GM12878 (cell line): ENCODE data around the gene NEXN. TPM values are rescaled to one million over a fixed set of nuclear protein-coding genes. Genes with fewer than 3 reads are reported as not detected.

Source experiments
- ATAC-seq: fragments of 200-7000 bp; cut with Tn5 transposase; 3 replicates; pipeline ENCODE4 v1.9.1; 2020; ENCODE audit warnings: mild to moderate bottlenecking, moderate library complexity
- BruUV-seq: library from RNA; stranded (reverse); fragments of 400-500 nt; replicated peaks from 2 replicates; lab custom pipeline; 2021; lab: Mats Ljungman, UMichigan
- CTCF ChIA-PET: fragments of 300-600 bp; sonication (Branson Sonifier 250); formaldehyde crosslinking; extraction: SDS; loops from one replicate; lab custom pipeline; 2021; ENCODE audit warnings: inconsistent platforms; lab: Yijun Ruan, JAX
- POLR2A ChIA-PET: fragments of 350-600 bp; formaldehyde crosslinking; extraction: SDS; loops from one replicate; lab custom pipeline; 2021; ENCODE audit warnings: inconsistent platforms; lab: Charles Lee
- RAD21 ChIA-PET: fragments of 300-600 bp; sonication (Branson Sonifier 250); formaldehyde crosslinking; loops from one replicate; lab custom pipeline; 2023; ENCODE audit warnings: antibody characterized with exemption; ENCODE audit not compliant: unreplicated experiment; lab: Charles Lee
- SMC1A ChIA-PET: fragments of 300-600 bp; sonication (Branson Sonifier 250); formaldehyde crosslinking; loops from one replicate; lab custom pipeline; 2023; ENCODE audit not compliant: unreplicated experiment, uncharacterized antibody; lab: Charles Lee
- DNase-seq: peaks from one replicate; pipeline ENCODE4 v3.0.0-alpha.2; 2011; ENCODE audit warnings: low read depth, low spot score
- FAIRE-seq: peaks from 3 replicates; lab custom pipeline; 2011; peaks lifted over from hg19 to GRCh38; lab: Jason Lieb, UNC
- H2AFZ ChIP-seq: 2 replicates; pipeline ENCODE4 v1.6.0; 2011; ENCODE audit warnings: low read depth, low read length, control low read depth; ENCODE audit not compliant: control insufficient read depth
- H3K27ac ChIP-seq: 2 replicates; pipeline ENCODE4 v1.5.1; 2011; ENCODE audit warnings: control low read depth; ENCODE audit not compliant: control insufficient read depth, insufficient read depth
- H3K27me3 ChIP-seq, 2 experiments: replicated peaks in 1 of 2; 2 replicates each; pipeline versions ENCODE4 v1.6.0 to v1.6.1; 2011; ENCODE audit warnings: low read length in 1 of 2; ENCODE audit not compliant: control insufficient read depth in 2 of 2, insufficient read depth in 2 of 2
- H3K36me3 ChIP-seq, 2 experiments: 2 replicates each; pipeline ENCODE4 v1.5.1; 2011; ENCODE audit warnings: low read length in 1 of 2; ENCODE audit not compliant: control insufficient read depth in 2 of 2, insufficient read depth in 2 of 2
- H3K4me1 ChIP-seq: 2 replicates; pipeline ENCODE4 v1.6.1; 2011; ENCODE audit warnings: mild to moderate bottlenecking, low read length, moderate library complexity, mixed read lengths; ENCODE audit not compliant: control insufficient read depth, insufficient read depth
- H3K4me2 ChIP-seq: 2 replicates; pipeline ENCODE4 v1.6.0; 2011; ENCODE audit warnings: control low read depth; ENCODE audit not compliant: control insufficient read depth, insufficient read depth
- H3K4me3 ChIP-seq: fragments of 200-600 bp; sonication (generic); 2 replicates; pipeline ENCODE4 v1.5.1; 2016
- H3K79me2 ChIP-seq: 2 replicates; pipeline ENCODE4 v1.6.0; 2011; ENCODE audit warnings: low read length; ENCODE audit not compliant: control insufficient read depth, insufficient read depth
- H3K9ac ChIP-seq: 2 replicates; pipeline ENCODE4 v1.8.0; 2011; ENCODE audit warnings: low read length, control low read depth, mixed read lengths; ENCODE audit not compliant: control insufficient read depth, insufficient read depth
- H3K9me3 ChIP-seq: replicated peaks from 3 replicates; pipeline ENCODE4 v1.5.1; 2011; ENCODE audit warnings: mild to moderate bottlenecking, low read length; ENCODE audit not compliant: control insufficient read depth, insufficient read depth
- H4K20me1 ChIP-seq: 2 replicates; pipeline ENCODE4 v1.6.0; 2011; ENCODE audit not compliant: control insufficient read depth, insufficient read depth
- ASH2L ChIP-seq: fragments of 300-600, 200-600 bp; sonication (generic); IDR thresholded peaks from 2 replicates; pipeline ENCODE4 v1.6.1; 2017; ENCODE audit warnings: low read depth, mild to moderate bottlenecking, borderline replicate concordance
- CBX5 ChIP-seq: sonication (generic); IDR thresholded peaks from 2 replicates; pipeline ENCODE4 v1.6.1; 2016; ENCODE audit warnings: low read depth, moderate library complexity, mild to moderate bottlenecking, inconsistent platforms
- EGR1 ChIP-seq, 2 experiments: IDR thresholded peaks; 1 replicate in 1 of 2; 2 replicates in 1 of 2; pipeline ENCODE4 v1.6.1; 2011 to 2012; ENCODE audit warnings: low read depth in 2 of 2, low read length in 2 of 2, borderline replicate concordance in 1 of 2, mild to moderate bottlenecking in 1 of 2, moderate library complexity in 1 of 2
- IKZF1 ChIP-seq: fragments of 450-650 bp; conservative IDR thresholded peaks from 2 replicates; pipeline ENCODE4 v1.6.1; 2017; ENCODE audit warnings: antibody characterized with exemption, mild to moderate bottlenecking
- IKZF2 ChIP-seq, 2 experiments: fragments of 450-650 bp; IDR thresholded peaks; 2 replicates each; pipeline ENCODE4 v1.6.1; 2017; ENCODE audit warnings: mild to moderate bottlenecking in 2 of 2, moderate library complexity in 2 of 2
- MEF2A ChIP-seq: IDR thresholded peaks from 2 replicates; pipeline ENCODE4 v1.6.1; 2011; ENCODE audit warnings: low read depth, mild to moderate bottlenecking, low read length, moderate library complexity; ENCODE audit not compliant: insufficient read depth
- POLR2A ChIP-seq: IDR thresholded peaks from 2 replicates; pipeline ENCODE4 v1.6.1; 2011; ENCODE audit warnings: low read depth, mild to moderate bottlenecking, low read length
- SIX5 ChIP-seq: IDR thresholded peaks from 2 replicates; pipeline ENCODE4 v1.6.1; 2011; ENCODE audit warnings: mild to moderate bottlenecking, low read depth, low read length, moderate library complexity; ENCODE audit not compliant: severe bottlenecking
- TCF3 ChIP-seq: IDR thresholded peaks from 2 replicates; pipeline ENCODE4 v1.6.1; 2012; ENCODE audit warnings: low read depth, mild to moderate bottlenecking, low read length, borderline replicate concordance; ENCODE audit not compliant: insufficient read depth
- ZNF622 ChIP-seq: fragments of 450-650 bp; IDR thresholded peaks from 2 replicates; pipeline ENCODE4 v1.6.1; 2017; ENCODE audit warnings: mild to moderate bottlenecking, inconsistent platforms
- WGBS: methylation state at CpG from one replicate; pipeline ENCODE4 v1.1.6; 2016; ENCODE audit warnings: low lambda C conversion rate; ENCODE audit not compliant: insufficient replicate concordance, insufficient coverage; ENCODE audit errors: missing lambda C conversion rate; 5-methylcytosine and 5-hydroxymethylcytosine counted together
- in situ Hi-C: fragments of 300-500 bp; cut with MboI; formaldehyde crosslinking; loops from 9 replicates; pipeline ENCODE4 v1.14.3; 2018; ENCODE audit warnings: mixed read lengths
- intact Hi-C: fragments of 100-400 bp; cut with micrococcal nuclease; formaldehyde crosslinking; loops from one replicate; pipeline ENCODE4 v1.14.2; 2022; ENCODE audit not compliant: unreplicated experiment
- polyA plus RNA-seq, 11 experiments: library from polyadenylated mRNA; depleted of rRNA in 4 of 11; unstranded in 6 of 11; stranded (reverse) in 5 of 11; fragments of >200 nt; fragmentation: Nextera tagmentation in 4 of 11; fragmentation: Illumina TruSeq in 1 of 11; extraction: Ambion mirVana in 4 of 11; extraction: Trizol in 1 of 11; gene quantifications; 1 replicate in 1 of 11; 2 replicates in 10 of 11; pipeline versions ENCODE4 v1.2.1 to v1.2.3, GENCODE V29; 2011 to 2016; ENCODE audit warnings: inconsistent platforms in 2 of 11, missing spikeins in 2 of 11, low read depth in 1 of 11
- total RNA-seq, 4 experiments: library from RNA; depleted of rRNA in 3 of 4; stranded (reverse); fragments of >200 nt in 3 of 4; fragmentation: Illumina TruSeq in 1 of 4; extraction: Trizol in 1 of 4; gene quantifications; 2 replicates each; pipeline versions ENCODE4 v1.2.1 to v1.2.3, GENCODE V29; 2013 to 2021

The NEXN gene
- total and polyA plus RNA-seq, 10 of the 15 experiments (the other 5 are each of a cell fraction or from before 2014, with no cell fraction given) = 2.5 to 46.6 (median 15.4) TPM

DNA sequence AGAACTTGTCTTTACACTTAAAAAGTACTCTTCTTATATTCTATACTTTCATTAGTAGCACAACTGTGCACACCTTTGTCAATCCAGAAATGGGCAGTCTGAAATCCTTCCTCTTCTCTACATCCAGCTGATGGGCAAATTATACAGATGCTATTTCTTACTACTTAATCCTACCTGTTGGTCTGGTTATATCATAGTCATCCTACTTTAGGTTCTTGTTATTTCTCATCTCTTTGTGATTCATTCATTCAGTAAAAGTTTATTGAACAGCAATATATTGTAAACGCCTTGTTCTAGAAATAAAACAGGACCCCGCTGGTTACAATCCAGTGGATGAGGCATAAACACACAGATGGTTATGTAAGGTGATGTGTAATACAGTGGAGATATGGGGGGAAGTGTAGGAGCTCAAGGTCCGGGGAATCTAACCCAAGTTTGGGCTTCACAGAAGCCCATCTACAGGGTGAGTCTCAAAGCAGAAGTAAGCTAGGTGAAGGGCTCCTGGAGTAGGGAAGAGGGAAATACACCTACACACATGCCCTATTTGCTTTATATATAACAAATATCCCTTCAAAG is 102.3 kb downstream of the NEXN start:
- RAD21 ChIA-PET = no interaction called here
- no TSS peak for BruUV-seq
- no peaks in the 10 kb centered on the region for H4K20me1 ChIP-seq
- TF ChIP-seq ASH2L (no peak), EGR1 (IDR thresholded peaks at IDR 0.05; ENCODE audit: borderline replicate concordance in 1 of 2, low read depth in 2 of 2, low read length in 2 of 2) (no peak), SIX5 (no peak), IKZF1 (no peak), MEF2A (no peak), ZNF622 (no peak), POLR2A (no peak), TCF3 (no peak), IKZF2 (IDR thresholded peaks at IDR 0.05) (no peak), CBX5 (no peak)
- TF ChIP-seq, all 136 proteins: peak for 0
- H3K27ac ChIP-seq = no peak overlapping the region
- DNase-seq (no peak), FAIRE-seq (no peak), ATAC-seq (no peak)
- ChIA-PET CTCF (interaction anchor here (0.7 to 1.5 kb wide), 5 partner anchors 9 to 109 kb away, joined by 3 to 4 read pairs (median 3); no protein-coding TSS in a partner anchor), SMC1A (interaction anchor here (0.8 to 1.9 kb wide), 5 partner anchors 10 to 30 kb away, joined by 3 to 7 read pairs (median 3); partner anchors contain the start of gene DNAJB4), POLR2A (interaction anchor here (0.6 to 1.5 kb wide), 5 partner anchors 10 to 186 kb away, joined by 3 to 8 read pairs (median 5); partner anchors contain the start of gene DNAJB4)
- no peak overlapping the region for H3K4me2 ChIP-seq
- H3K9ac ChIP-seq = no peak overlapping the region
- H3K4me3 ChIP-seq = no peak overlapping the region
- no peak overlapping the region for H2AFZ ChIP-seq
- WGBS = 51% methylated on average over 3 of the region's 3 CpGs
- H3K27me3 ChIP-seq = no peaks in the 10 kb centered on the region
- in situ Hi-C loops (no loop called here), intact Hi-C loops (no loop called here)
- H3K36me3 ChIP-seq = no peaks in the 10 kb centered on the region
- H3K9me3 ChIP-seq = no peaks in the 10 kb centered on the region
- peaks cover 3% of the 10 kb centered on the region; the same call in 1 of the 2 replicates for H3K4me1 ChIP-seq
- no peaks in the 10 kb centered on the region for H3K79me2 ChIP-seq
